ENCODE data around the gene HAGH. TPM values are rescaled to one million over a fixed set of nuclear protein-coding genes. Genes with fewer than 3 reads are reported as not detected.

HAGH gene
- total and polyA plus RNA-seq, 9 of the 15 experiments (the other 6 are each of a cell fraction or from before 2014, with no cell fraction given): 0.46 to 35.1 (median 16.8) TPM

GRCh38 chr16:1812732-1813163 is 13.9 kb downstream of the HAGH start (continued):
- no peak for TF ChIP-seq TFE3 (CRISPR knock-in tag; IDR thresholded peaks at IDR 0.05)
- no peak for TF ChIP-seq BCL6 (CRISPR knock-in tag; IDR thresholded peaks at IDR 0.05)
- TF ChIP-seq MTA2 (IDR thresholded peaks at IDR 0.05; ENCODE audit: low read depth): no peak
- TF ChIP-seq FIP1L1 (IDR thresholded peaks at IDR 0.05; ENCODE audit: low read depth, low read length, poor library complexity, severe bottlenecking): no peak
- no peak for TF ChIP-seq RFX5 (IDR thresholded peaks at IDR 0.05; ENCODE audit: low read depth, low read length)
- TF ChIP-seq ZNF384 (IDR thresholded peaks at IDR 0.05; ENCODE audit: low read depth, low read length): no peak
- TF ChIP-seq PRMT5 (CRISPR knock-in tag; IDR thresholded peaks at IDR 0.05): no peak
- TF ChIP-seq SMARCC2 (IDR thresholded peaks at IDR 0.05; ENCODE audit: low read depth): no peak
- TF ChIP-seq L3MBTL2 (IDR thresholded peaks at IDR 0.05): peak; percentile 79
- TF ChIP-seq CXXC5 (CRISPR knock-in tag; IDR thresholded peaks at IDR 0.05): 0 out of 2 replicates have a peak, but pooled peaks have one; percentile 17
- peak; percentile 86 for TF ChIP-seq CTCFL (IDR thresholded peaks at IDR 0.05; ENCODE audit: borderline replicate concordance, insufficient read depth, low read depth, low read length, poor library complexity, severe bottlenecking)
- TF ChIP-seq CC2D1A (IDR thresholded peaks at IDR 0.05): peak; percentile 75
- no peak for TF ChIP-seq NONO (IDR thresholded peaks at IDR 0.05; ENCODE audit: low read depth in 2 of 2, low read length in 1 of 2)
- no peak for TF ChIP-seq EZH2 (IDR thresholded peaks at IDR 0.05; ENCODE audit: borderline replicate concordance, low read depth, low read length)
- no peak for TF ChIP-seq ZBTB5 (IDR thresholded peaks at IDR 0.05)
- TF ChIP-seq ZC3H8 (IDR thresholded peaks at IDR 0.05): no peak
- peak; percentile 75 for TF ChIP-seq MYC (IDR thresholded peaks at IDR 0.05; ENCODE audit: low read depth, low read length)
- TF ChIP-seq MYC (CRISPR knock-in tag; IDR thresholded peaks at IDR 0.05; ENCODE audit: borderline replicate concordance, low read depth): no peak
- TF ChIP-seq SRSF9 (IDR thresholded peaks at IDR 0.05; ENCODE audit: borderline replicate concordance, low read depth, low read length): no peak
- TF ChIP-seq SIN3A (IDR thresholded peaks at IDR 0.05; ENCODE audit: borderline replicate concordance in 2 of 2, control insufficient read depth in 1 of 2, low read depth in 2 of 2, low read length in 2 of 2): peak; percentile 35 to 77; a peak in 2 of 4 replicates
- TF ChIP-seq MAX (CRISPR knock-in tag; IDR thresholded peaks at IDR 0.05): peak; percentile 90
- TF ChIP-seq ZNF133 (CRISPR knock-in tag; IDR thresholded peaks at IDR 0.05): no peak

Measured in K562 (cell line).